OCI-LY3 (cell line): ENCODE data around the gene CD109.

ENCODE experiments used
- H2AFZ ChIP-seq: fragments of 200-600, 300-600 bp; shearing (Covaris generic); 2 replicates; pipeline ENCODE4 v1.6.0; 2014; ENCODE audit warnings: antibody characterized with exemption, low read depth, low read length
- H3K27ac ChIP-seq: fragments of 200-600, 300-600 bp; sonication (generic); 2 replicates; pipeline ENCODE4 v1.5.1; 2014; ENCODE audit warnings: mild to moderate bottlenecking, low read length, moderate library complexity, mixed read lengths
- H3K27me3 ChIP-seq: fragments of 200-600, 300-600 bp; sonication (generic); 2 replicates; pipeline ENCODE4 v1.6.1; 2014; ENCODE audit warnings: low read depth, low read length, mixed read lengths
- H3K36me3 ChIP-seq: fragments of 200-600, 300-600 bp; sonication (generic); replicated peaks from 2 replicates; pipeline ENCODE3; 2014; ENCODE audit warnings: low read depth, low read length, mixed read lengths
- H3K4me1 ChIP-seq: fragments of 300-600, 200-600 bp; sonication (generic); 2 replicates; pipeline ENCODE4 v1.6.1; 2014; ENCODE audit warnings: low read length, mixed read lengths
- H3K4me2 ChIP-seq: fragments of 200-600, 300-600 bp; sonication (generic); 2 replicates; pipeline ENCODE4 v1.6.1; 2014; ENCODE audit warnings: low read length, mixed read lengths
- H3K4me3 ChIP-seq: fragments of 300-600, 200-600 bp; sonication (generic); 2 replicates; pipeline ENCODE4 v1.5.1; 2014; ENCODE audit warnings: antibody characterized with exemption, mild to moderate bottlenecking, low read length, moderate library complexity
- H3K79me2 ChIP-seq: fragments of 300-600, 200-600 bp; shearing (Covaris generic); 2 replicates; pipeline ENCODE4 v1.6.1; 2014; ENCODE audit warnings: mild to moderate bottlenecking, low read length, mixed read lengths
- H3K9ac ChIP-seq: fragments of 300-600, 200-600 bp; shearing (Covaris generic); 2 replicates; pipeline ENCODE4 v1.6.0; 2014; ENCODE audit warnings: mild to moderate bottlenecking, low read length, moderate library complexity
- H3K9me3 ChIP-seq: fragments of 200-600, 300-600 bp; shearing (Covaris generic); 2 replicates; pipeline ENCODE4 v1.6.1; 2014; ENCODE audit warnings: low read length, mixed read lengths; ENCODE audit not compliant: insufficient read depth
- H4K20me1 ChIP-seq: fragments of 200-600, 300-600 bp; sonication (generic); 2 replicates; pipeline ENCODE4 v1.6.1; 2016; ENCODE audit warnings: low read length, mixed read lengths; ENCODE audit not compliant: insufficient read depth
- EZH2phosphoT487 ChIP-seq: fragments of 200-600 bp; shearing (Covaris generic); IDR thresholded peaks from 2 replicates; pipeline ENCODE4 v1.6.1; 2018; ENCODE audit warnings: antibody characterized with exemption, mixed run types, low read depth
- TF ChIP-seq, protein P1 (sequence below): fragments of 200-600, 300-600 bp; sonication (generic); IDR thresholded peaks from 2 replicates; pipeline ENCODE4 v1.5.1; 2014; ENCODE audit warnings: antibody characterized with exemption, low read length, low read depth

CD109 gene

DNA sequence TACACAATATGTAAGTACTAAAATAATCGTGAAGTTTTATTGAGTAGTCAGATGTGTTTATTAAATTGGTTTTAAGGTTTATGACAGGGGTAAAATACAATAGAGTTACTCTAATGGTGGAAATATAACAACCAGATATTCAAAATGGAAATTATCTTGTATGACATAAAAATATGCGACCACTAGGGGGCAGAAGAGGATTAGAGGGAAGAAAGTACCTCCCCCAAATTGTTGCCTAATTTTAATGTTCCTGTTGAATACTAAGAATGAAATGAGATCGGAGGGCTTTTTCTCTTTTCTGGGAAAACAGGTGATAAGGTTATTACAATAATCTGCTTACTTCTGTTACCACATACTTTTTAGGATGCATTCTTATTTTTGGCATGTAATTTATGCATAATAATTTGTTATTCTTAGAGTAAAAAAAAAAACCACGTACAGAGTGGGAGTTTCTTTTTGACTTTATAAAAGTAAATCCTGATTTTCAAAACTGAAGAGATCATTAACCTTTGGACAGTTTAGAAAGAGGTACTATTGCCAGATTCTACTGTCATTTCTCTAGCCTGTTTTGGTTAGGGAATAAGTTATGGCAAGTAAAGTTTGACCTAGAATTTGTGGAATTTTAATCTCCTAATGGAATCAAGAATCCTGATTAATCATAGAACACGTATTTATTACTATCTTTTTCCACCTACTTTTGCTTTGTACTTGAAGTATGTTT is 159.2 kb downstream of the CD109 start:
- peak overlapping the region; percentile 65 for H2AFZ ChIP-seq
- peak overlapping the region; percentile 75 for H3K4me2 ChIP-seq
- H3K27ac ChIP-seq: no peak overlapping the region
- no peaks in the 10 kb centered on the region for H3K36me3 ChIP-seq
- H3K9ac ChIP-seq: no peak overlapping the region
- H3K9me3 ChIP-seq: no peaks in the 10 kb centered on the region
- peak overlapping the region; percentile 63 for H3K4me3 ChIP-seq
- H3K79me2 ChIP-seq: no peaks in the 10 kb centered on the region
- H3K4me1 ChIP-seq: peaks cover 6% of the 10 kb centered on the region; the same call in 1 of the 2 replicates
- no peak for TF ChIP-seq EZH2phosphoT487
- TF ChIP-seq, protein P1, sequence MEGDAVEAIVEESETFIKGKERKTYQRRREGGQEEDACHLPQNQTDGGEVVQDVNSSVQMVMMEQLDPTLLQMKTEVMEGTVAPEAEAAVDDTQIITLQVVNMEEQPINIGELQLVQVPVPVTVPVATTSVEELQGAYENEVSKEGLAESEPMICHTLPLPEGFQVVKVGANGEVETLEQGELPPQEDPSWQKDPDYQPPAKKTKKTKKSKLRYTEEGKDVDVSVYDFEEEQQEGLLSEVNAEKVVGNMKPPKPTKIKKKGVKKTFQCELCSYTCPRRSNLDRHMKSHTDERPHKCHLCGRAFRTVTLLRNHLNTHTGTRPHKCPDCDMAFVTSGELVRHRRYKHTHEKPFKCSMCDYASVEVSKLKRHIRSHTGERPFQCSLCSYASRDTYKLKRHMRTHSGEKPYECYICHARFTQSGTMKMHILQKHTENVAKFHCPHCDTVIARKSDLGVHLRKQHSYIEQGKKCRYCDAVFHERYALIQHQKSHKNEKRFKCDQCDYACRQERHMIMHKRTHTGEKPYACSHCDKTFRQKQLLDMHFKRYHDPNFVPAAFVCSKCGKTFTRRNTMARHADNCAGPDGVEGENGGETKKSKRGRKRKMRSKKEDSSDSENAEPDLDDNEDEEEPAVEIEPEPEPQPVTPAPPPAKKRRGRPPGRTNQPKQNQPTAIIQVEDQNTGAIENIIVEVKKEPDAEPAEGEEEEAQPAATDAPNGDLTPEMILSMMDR: peak; percentile 93
- no peaks in the 10 kb centered on the region for H4K20me1 ChIP-seq
- H3K27me3 ChIP-seq: no peaks in the 10 kb centered on the region

DNA sequence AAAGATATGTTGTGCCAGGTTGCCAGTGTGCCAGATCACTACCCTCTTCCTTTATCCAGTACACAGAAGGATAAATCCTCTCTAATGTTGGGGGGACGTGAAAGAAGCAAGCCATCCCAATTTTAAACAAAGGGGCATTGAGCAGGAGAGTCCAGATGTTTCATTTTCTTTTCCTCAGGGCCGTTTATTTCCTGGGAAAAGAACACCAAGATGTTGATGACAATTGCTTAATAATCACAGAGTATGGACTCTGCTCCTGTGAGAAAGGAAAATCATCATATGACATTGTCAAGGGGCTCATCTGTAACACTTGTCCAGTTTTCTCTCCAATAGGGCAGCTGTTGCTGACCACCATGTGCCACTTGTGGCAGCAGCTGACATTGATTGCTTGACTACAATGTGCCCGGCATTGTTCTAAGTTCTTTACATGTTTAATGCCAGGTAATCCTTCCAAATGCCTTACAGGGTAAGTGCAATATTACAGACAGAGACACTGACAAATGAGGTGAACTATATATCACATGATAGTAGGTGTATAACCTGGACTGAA is 161.4 kb downstream of the CD109 start:
- Histone ChIP-seq H3K9me3 (no peaks in the 10 kb centered on the region), H3K27ac (no peak overlapping the region), H3K4me1 (peaks cover 6% of the 10 kb centered on the region; the same call in 1 of the 2 replicates), H3K4me2 (no peak overlapping the region), H3K27me3 (no peaks in the 10 kb centered on the region), H3K9ac (no peak overlapping the region), H3K36me3 (no peaks in the 10 kb centered on the region), H2AFZ (no peak overlapping the region), H3K79me2 (no peaks in the 10 kb centered on the region), H3K4me3 (no peak overlapping the region), H4K20me1 (no peaks in the 10 kb centered on the region)
- no peak for TF ChIP-seq EZH2phosphoT487
- TF ChIP-seq, protein P1: no peak

DNA sequence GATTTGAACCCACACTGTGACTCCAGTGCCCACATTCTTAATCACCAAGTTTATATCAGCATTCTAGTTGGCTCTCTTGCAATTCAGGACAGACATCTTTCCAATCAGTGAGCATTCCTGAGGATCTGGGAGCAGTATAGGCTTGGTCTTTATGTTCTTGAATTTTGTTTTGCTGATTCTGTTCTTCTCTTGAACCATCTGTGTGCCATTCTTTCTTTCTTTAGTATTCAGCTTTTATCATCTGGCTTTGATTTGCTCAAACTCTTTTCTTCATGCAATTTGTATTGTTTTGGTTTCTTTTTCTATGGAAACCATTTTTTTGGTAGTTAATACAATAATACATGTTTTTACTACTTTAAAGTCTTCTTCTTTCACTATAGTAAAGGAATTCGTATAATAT is 162.4 kb downstream of the CD109 start:
- TF ChIP-seq, protein P1: no peak
- TF ChIP-seq EZH2phosphoT487: no peak

DNA sequence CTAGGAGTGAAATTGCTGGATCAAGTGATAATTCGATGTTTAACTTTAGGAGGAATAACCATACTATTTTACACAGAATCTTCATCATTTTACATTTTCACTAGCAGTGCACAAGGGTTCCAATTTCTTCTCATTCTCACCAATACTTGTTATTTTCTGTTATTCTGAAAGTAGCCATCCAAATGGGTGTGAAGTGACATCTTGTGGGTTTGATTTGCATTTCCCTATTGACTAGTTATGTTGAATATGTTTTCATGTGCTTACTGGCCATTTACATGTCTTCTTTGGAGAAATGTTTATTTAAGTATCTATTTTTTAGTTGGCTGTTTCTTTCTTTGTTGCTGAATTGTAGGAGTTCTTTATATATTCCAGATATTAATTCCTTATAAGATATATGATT is 164.3 kb downstream of the CD109 start:
- Histone ChIP-seq H3K79me2 (no peaks in the 10 kb centered on the region), H3K4me1 (peaks cover 4% of the 10 kb centered on the region; the same call in 1 of the 2 replicates), H3K4me3 (no peak overlapping the region), H3K27ac (no peak overlapping the region), H3K4me2 (no peak overlapping the region), H2AFZ (no peak overlapping the region), H3K36me3 (no peaks in the 10 kb centered on the region), H3K9ac (no peak overlapping the region), H4K20me1 (no peaks in the 10 kb centered on the region), H3K27me3 (no peaks in the 10 kb centered on the region), H3K9me3 (no peaks in the 10 kb centered on the region)
- no peak for TF ChIP-seq EZH2phosphoT487
- TF ChIP-seq, protein P1: no peak

More for the DNA sequence above, 162.4 kb downstream of the CD109 start:
- Histone ChIP-seq H3K36me3 (no peaks in the 10 kb centered on the region), H3K9ac (no peak overlapping the region), H3K9me3 (no peaks in the 10 kb centered on the region), H3K79me2 (no peaks in the 10 kb centered on the region), H4K20me1 (no peaks in the 10 kb centered on the region), H3K27ac (no peak overlapping the region), H2AFZ (no peak overlapping the region), H3K4me2 (no peak overlapping the region), H3K4me3 (no peak overlapping the region), H3K27me3 (no peaks in the 10 kb centered on the region), H3K4me1 (peaks cover 6% of the 10 kb centered on the region; the same call in 1 of the 2 replicates)
